K562 (cell line): Measurements from ENCODE around the gene LGR6. TPM values are rescaled to one million over a fixed set of nuclear protein-coding genes. Genes with fewer than 3 reads are reported as not detected.

Experiments
- BDP1 ChIP-seq: IDR thresholded peaks from 3 replicates; pipeline ENCODE4 v1.6.1; 2011; ENCODE audit not compliant: insufficient read length, insufficient read depth
- HEY1 ChIP-seq: fragments of 250-450 bp; sonication (Bioruptor Pico); IDR thresholded peaks from 2 replicates; pipeline ENCODE4 v1.5.0; 2020; ENCODE audit warnings: mild to moderate bottlenecking, moderate library complexity, borderline replicate concordance
- JUN ChIP-seq, 2 experiments: sonication (generic) in 1 of 2; formaldehyde crosslinking in 1 of 2; IDR thresholded peaks; 2 replicates each; pipeline versions ENCODE4 v1.6.1 to v1.8.0; 2012 to 2022; ENCODE audit warnings: borderline replicate concordance in 2 of 2, mild to moderate bottlenecking in 2 of 2, improper control_type of control experiment in 1 of 2, low read depth in 1 of 2, low read length in 1 of 2, missing genetic modification reagents in 1 of 2
- KLF16 ChIP-seq: IDR thresholded peaks from 2 replicates; pipeline ENCODE4 v1.6.1; 2016; ENCODE audit warnings: antibody characterized with exemption
- MXI1 ChIP-seq: IDR thresholded peaks from 2 replicates; pipeline ENCODE4 v1.6.1; 2011; ENCODE audit warnings: low read depth, mild to moderate bottlenecking, improper control_type of control experiment, low read length
- NCOA2 ChIP-seq, 2 experiments: fragments of 450-650 bp; IDR thresholded peaks; 2 replicates each; pipeline ENCODE4 v1.6.1; 2018; ENCODE audit warnings: mild to moderate bottlenecking in 2 of 2, moderate library complexity in 1 of 2; ENCODE audit not compliant: partially characterized antibody in 2 of 2
- NFRKB ChIP-seq: fragments of 450-650 bp; IDR thresholded peaks from 2 replicates; pipeline ENCODE4 v1.6.1; 2016; ENCODE audit warnings: low read depth
- PCBP2 ChIP-seq: fragments of 200-400 bp; formaldehyde crosslinking; IDR thresholded peaks from 2 replicates; pipeline ENCODE4 v1.6.1; 2018; ENCODE audit warnings: low read length, low read depth, mild to moderate bottlenecking, moderate library complexity; ENCODE audit not compliant: poor library complexity, severe bottlenecking
- PTTG1 ChIP-seq: fragments of 450-650 bp; IDR thresholded peaks from 2 replicates; pipeline ENCODE4 v1.6.1; 2016; ENCODE audit warnings: low read depth, mild to moderate bottlenecking, missing genetic modification characterization, missing compliant biosample characterization
- RBM15 ChIP-seq: fragments of 200-400 bp; formaldehyde crosslinking; IDR thresholded peaks from 2 replicates; pipeline ENCODE4 v1.6.1; 2018; ENCODE audit warnings: mild to moderate bottlenecking, low read length, moderate library complexity; ENCODE audit not compliant: insufficient read depth
- YBX1 ChIP-seq: fragments of 450-650 bp; IDR thresholded peaks from 2 replicates; pipeline ENCODE4 v1.7.1; 2016; ENCODE audit warnings: mild to moderate bottlenecking
- ZBTB26 ChIP-seq: fragments of 450-650 bp; formaldehyde crosslinking; IDR thresholded peaks from 2 replicates; pipeline ENCODE4 v1.4.0; 2022; ENCODE audit warnings: missing genetic modification characterization
- ZBTB40 ChIP-seq, 2 experiments: fragments of 450-650 bp in 1 of 2; sonication (generic) in 1 of 2; formaldehyde crosslinking in 1 of 2; IDR thresholded peaks; 2 replicates each; pipeline versions ENCODE4 v1.7.1 to v1.9.0; 2016 to 2022; ENCODE audit warnings: inconsistent platforms in 1 of 2, mild to moderate bottlenecking in 1 of 2, missing genetic modification reagents in 1 of 2
- ZNF41 ChIP-seq: fragments of 250-450 bp; sonication (Bioruptor Pico); conservative IDR thresholded peaks from 2 replicates; pipeline ENCODE4 v1.4.0; 2020; ENCODE audit warnings: mild to moderate bottlenecking
- ZNF655 ChIP-seq: fragments of 250-450 bp; sonication (Bioruptor Pico); IDR thresholded peaks from 2 replicates; pipeline ENCODE4 v1.5.0; 2021
- polyA plus RNA-seq, 8 experiments: library from polyadenylated mRNA; depleted of rRNA in 4 of 8; stranded (reverse) in 5 of 8; unstranded in 3 of 8; fragments of >200 nt; fragmentation: Nextera tagmentation in 2 of 8; fragmentation: Illumina TruSeq in 1 of 8; extraction: Ambion mirVana in 2 of 8; extraction: Trizol in 1 of 8; gene quantifications; 2 replicates each; pipeline versions ENCODE4 v1.2.1 to v1.2.3, GENCODE V29; 2011 to 2014; ENCODE audit warnings: inconsistent platforms in 1 of 8, missing spikeins in 1 of 8
- total RNA-seq, 7 experiments: library from RNA; depleted of rRNA in 6 of 7; stranded (reverse); fragments of >200 nt in 6 of 7; fragmentation: Illumina TruSeq in 2 of 7; extraction: Trizol in 2 of 7; gene quantifications; 2 replicates each; pipeline versions ENCODE4 v1.2.1 to v1.2.3, GENCODE V29; 2011 to 2021; ENCODE audit warnings: low replicate concordance in 1 of 7

The LGR6 gene
- total and polyA plus RNA-seq, 9 of the 15 experiments (the other 6 are each of a cell fraction or from before 2014, with no cell fraction given) = 0.01 to 0.54 (median 0.17) TPM; not detected in 1

GRCh38 chr1:202164271-202165037 is 29.1 kb upstream of the LGR6 start (continued):
- 0 out of 2 replicates have a peak, but pooled peaks have one; percentile 41 for TF ChIP-seq ZBTB26 (CRISPR knock-in tag)
- no peak for TF ChIP-seq BDP1
- TF ChIP-seq ZBTB40 (IDR thresholded peaks at IDR 0.05) = no peak; the same call in 1 of the 2 replicates
- TF ChIP-seq ZBTB40 (CRISPR knock-in tag; IDR thresholded peaks at IDR 0.05) = no peak
- no peak for TF ChIP-seq JUN (IDR thresholded peaks at IDR 0.05; ENCODE audit: borderline replicate concordance, low read depth, low read length)
- no peak for TF ChIP-seq JUN (CRISPR knock-in tag; IDR thresholded peaks at IDR 0.05; ENCODE audit: borderline replicate concordance)
- TF ChIP-seq HEY1 = no peak
- no peak for TF ChIP-seq YBX1
- TF ChIP-seq NFRKB = peak; percentile 44
- no peak for TF ChIP-seq PTTG1 (tag)
- no peak for TF ChIP-seq MXI1
- no peak for TF ChIP-seq NCOA2 (IDR thresholded peaks at IDR 0.05; ENCODE audit: partially characterized antibody in 2 of 2)
- no peak for TF ChIP-seq PCBP2
- TF ChIP-seq RBM15 = no peak
- TF ChIP-seq ZNF655 (CRISPR knock-in tag) = no peak
- peak; percentile 55; the same call in 1 of the 2 replicates for TF ChIP-seq KLF16
- TF ChIP-seq ZNF41 (CRISPR knock-in tag) = no peak
